HEK293T (cell line): ENCODE measurements around the gene KRTAP9-3.

Experiments
- BHLHE40 ChIP-seq: fragments of 450-650 bp; IDR thresholded peaks from 2 replicates; pipeline ENCODE4 v1.6.1; 2016; ENCODE audit warnings: mild to moderate bottlenecking, moderate library complexity, borderline replicate concordance
- FOXM1 ChIP-seq: fragments of 450-650 bp; IDR thresholded peaks from 2 replicates; pipeline ENCODE4 v1.6.1; 2017; ENCODE audit warnings: mild to moderate bottlenecking, borderline replicate concordance
- SP1 ChIP-seq: fragments of 450-650 bp; IDR thresholded peaks from 2 replicates; pipeline ENCODE4 v1.6.1; 2017
- TARDBP ChIP-seq: fragments of 450-650 bp; IDR thresholded peaks from 2 replicates; pipeline ENCODE4 v1.6.1; 2016
- ZNF384 ChIP-seq: fragments of 450-650 bp; IDR thresholded peaks from 2 replicates; pipeline ENCODE4 v1.6.1; 2016

GRCh38 chr17:41185001-41185400 lies 47.2 kb upstream of the KRTAP9-3 start:
- TF ChIP-seq SP1 (no peak), BHLHE40 (no peak), TARDBP (no peak), ZNF384 (no peak), FOXM1 (no peak)
